Suprapubic skin (tissue), 4 donors: ENCODE measurements around the gene LRAT. TPM values are rescaled to one million over a fixed set of nuclear protein-coding genes. Genes with fewer than 3 reads are reported as not detected.
"Not testable (repeated sequence)": the region's sequence is repeated elsewhere in the genome, so short reads cannot be mapped to it uniquely, and the experiment has no call there.

ENCODE experiments used
- DNase-seq, 2 donors: peaks; one replicate each; pipeline ENCODE4 v3.0.0-alpha.2; 2019; ENCODE audit warnings: low spot score in 2 of 2
- H3K27ac ChIP-seq: fragments of 200-600 bp; sonication (generic); one replicate; pipeline ENCODE4 v1.5.1; 2019
- H3K27me3 ChIP-seq: fragments of 200-600 bp; sonication (generic); one replicate; pipeline ENCODE4 v1.5.1; 2019
- H3K36me3 ChIP-seq: fragments of 200-600 bp; sonication (generic); one replicate; pipeline ENCODE4 v1.5.1; 2019
- H3K4me1 ChIP-seq: fragments of 200-600 bp; sonication (generic); one replicate; pipeline ENCODE4 v1.5.1; 2019
- H3K4me3 ChIP-seq: fragments of 200-600 bp; sonication (generic); one replicate; pipeline ENCODE4 v1.5.1; 2019; ENCODE audit warnings: mild to moderate bottlenecking
- H3K9me3 ChIP-seq: fragments of 200-600 bp; sonication (generic); one replicate; pipeline ENCODE4 v1.5.1; 2019
- CTCF ChIP-seq, 2 donors: fragments of 200-600 bp in 1 of 2; fragments of 450-650 bp in 1 of 2; sonication (generic) in 1 of 2; IDR thresholded peaks; one replicate each; pipeline ENCODE4 v1.5.1; 2016 to 2019; ENCODE audit warnings: antibody characterized with exemption in 2 of 2, mild to moderate bottlenecking in 1 of 2, moderate library complexity in 1 of 2
- EP300 ChIP-seq: sonication (generic); formaldehyde crosslinking; IDR thresholded peaks from one replicate; pipeline ENCODE4 v1.6.1; 2017; ENCODE audit warnings: antibody characterized with exemption
- POLR2A ChIP-seq, 2 donors: fragments of 450-650 bp; IDR thresholded peaks; one replicate each; pipeline ENCODE4 v1.6.1; 2017; ENCODE audit warnings: antibody characterized with exemption in 2 of 2, mild to moderate bottlenecking in 2 of 2, moderate library complexity in 2 of 2
- POLR2AphosphoS5 ChIP-seq, 3 donors: sonication (generic); formaldehyde crosslinking; IDR thresholded peaks; one replicate each; pipeline ENCODE4 v1.6.1; 2017; ENCODE audit warnings: antibody characterized with exemption in 3 of 3
- WGBS: methylation state at CpG from one replicate; pipeline ENCODE4 v1.1.5; 2018; 5-methylcytosine and 5-hydroxymethylcytosine counted together
- total RNA-seq, 4 donors: library from RNA; depleted of rRNA; stranded (reverse); fragments of >200 nt; gene quantifications; one replicate each; pipeline ENCODE4 v1.1.0, GENCODE V29; 2016

LRAT gene
- total RNA-seq, 4 donors from 2014 or later = 0.11 to 1.2 (median 0.60) TPM

GRCh38 chr4:154719087-154719486 lies 24.7 kb upstream of the LRAT start:
- TF ChIP-seq POLR2AphosphoS5 (IDR thresholded peaks at IDR 0.05) (no peak), EP300 (no peak), POLR2A (IDR thresholded peaks at IDR 0.05) (no peak), CTCF (IDR thresholded peaks at IDR 0.05) (no peak)

GRCh38 chr4:154720123-154720522 lies 23.7 kb upstream of the LRAT start:
- TF ChIP-seq CTCF (IDR thresholded peaks at IDR 0.05) (no peak), POLR2AphosphoS5 (IDR thresholded peaks at IDR 0.05) (no peak), EP300 (no peak), POLR2A (IDR thresholded peaks at IDR 0.05) (no peak)
- H3K4me1 ChIP-seq = no peaks in the 10 kb centered on the region
- no peak overlapping the region for H3K27ac ChIP-seq
- WGBS = 65% methylated on average over 2 of the region's 2 CpGs
- no peaks in the 10 kb centered on the region for H3K36me3 ChIP-seq
- H3K9me3 ChIP-seq = no peaks in the 10 kb centered on the region
- DNase-seq = no peak
- no peak overlapping the region for H3K4me3 ChIP-seq
- no peaks in the 10 kb centered on the region for H3K27me3 ChIP-seq

More at GRCh38 chr4:154719087-154719486, 24.7 kb upstream of the LRAT start:
- WGBS = 68% methylated on average over 4 of the region's 4 CpGs
- no peak overlapping the region for H3K27ac ChIP-seq
- no peaks in the 10 kb centered on the region for H3K4me1 ChIP-seq
- no peaks in the 10 kb centered on the region for H3K36me3 ChIP-seq
- no peak for DNase-seq
- H3K27me3 ChIP-seq = no peaks in the 10 kb centered on the region
- no peaks in the 10 kb centered on the region for H3K9me3 ChIP-seq
- H3K4me3 ChIP-seq = no peak overlapping the region

- no peaks in the 10 kb centered on the region for H3K27me3 ChIP-seq
- H3K36me3 ChIP-seq = no peaks in the 10 kb centered on the region
- 67% methylated on average over 3 of the region's 3 CpGs for WGBS
- no peak overlapping the region for H3K27ac ChIP-seq
- no peaks in the 10 kb centered on the region for H3K4me1 ChIP-seq
- DNase-seq = no peak
- H3K9me3 ChIP-seq = no peaks in the 10 kb centered on the region
- H3K4me3 ChIP-seq = no peak overlapping the region
- TF ChIP-seq CTCF (IDR thresholded peaks at IDR 0.05) = no peak
- no peak for TF ChIP-seq POLR2AphosphoS5 (IDR thresholded peaks at IDR 0.05)
- TF ChIP-seq EP300 = no peak
- no peak for TF ChIP-seq POLR2A (IDR thresholded peaks at IDR 0.05)
Observed at GRCh38 chr4:154720618-154721267, 23.1 kb upstream of the LRAT start.

DNA sequence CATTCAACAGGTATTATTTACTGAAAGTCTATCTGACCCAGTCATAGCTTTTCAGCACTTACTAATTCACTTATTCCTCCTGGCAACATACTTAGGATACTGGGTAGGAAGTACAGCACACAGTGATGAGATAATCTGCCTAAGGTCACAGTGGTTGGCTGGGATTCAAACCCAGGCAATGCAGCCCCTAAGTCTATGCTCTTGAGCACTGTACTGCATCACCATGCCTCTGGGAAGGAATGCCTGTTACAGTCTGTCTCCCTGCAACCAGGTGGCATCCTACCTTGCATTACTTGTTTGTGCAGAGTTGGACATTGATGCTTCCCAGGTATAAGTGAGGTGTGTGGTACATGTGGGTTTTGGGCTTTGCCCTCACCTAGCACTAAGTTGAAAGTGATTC lies 21.5 kb upstream of the LRAT start:
- no peaks in the 10 kb centered on the region for H3K9me3 ChIP-seq
- no peaks in the 10 kb centered on the region for H3K36me3 ChIP-seq
- no peak for DNase-seq
- no peak overlapping the region for H3K4me3 ChIP-seq
- no peak for TF ChIP-seq POLR2AphosphoS5 (IDR thresholded peaks at IDR 0.05)
- no peak for TF ChIP-seq EP300
- no peak for TF ChIP-seq POLR2A (IDR thresholded peaks at IDR 0.05)
- no peaks in the 10 kb centered on the region for H3K27me3 ChIP-seq
- H3K27ac ChIP-seq = no peak overlapping the region
- no peaks in the 10 kb centered on the region for H3K4me1 ChIP-seq

DNA sequence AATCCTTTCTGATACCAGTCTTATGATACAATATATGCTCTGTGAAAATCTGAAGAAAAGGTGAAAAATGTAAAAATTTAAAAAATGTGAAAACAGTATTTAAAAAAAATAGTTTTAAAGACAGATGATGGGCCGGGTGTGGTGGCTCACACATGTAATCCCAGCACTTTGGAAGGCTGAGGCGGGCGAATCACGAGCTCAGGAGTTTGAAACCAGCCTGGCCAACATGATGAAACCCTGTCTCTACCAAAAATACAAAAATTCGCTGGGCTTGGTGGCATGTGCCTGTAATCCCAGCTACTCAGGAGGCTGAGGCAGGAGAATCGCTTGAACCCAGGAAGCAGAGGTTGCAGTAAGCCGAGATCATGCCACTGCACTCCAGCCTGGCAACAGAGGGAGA lies 20.2 kb upstream of the LRAT start:
- H3K36me3 ChIP-seq, H3K27ac ChIP-seq: not testable (repeated sequence)
- WGBS = 82% methylated on average over 7 of the region's 7 CpGs

GRCh38 chr4:154727540-154727939 lies 16.3 kb upstream of the LRAT start:
- Histone ChIP-seq H3K4me3 (no peak overlapping the region), H3K27me3 (no peaks in the 10 kb centered on the region), H3K9me3 (no peaks in the 10 kb centered on the region), H3K27ac (no peak overlapping the region), H3K36me3 (no peaks in the 10 kb centered on the region), H3K4me1 (no peaks in the 10 kb centered on the region)
- TF ChIP-seq EP300 = no peak
- no peak for TF ChIP-seq CTCF (IDR thresholded peaks at IDR 0.05)
- TF ChIP-seq POLR2AphosphoS5 (IDR thresholded peaks at IDR 0.05) = no peak
- no peak for TF ChIP-seq POLR2A (IDR thresholded peaks at IDR 0.05)
- WGBS = 44% methylated on average over 1 of the region's 1 CpG
- DNase-seq = no peak

More for the DNA sequence above, 20.2 kb upstream of the LRAT start:
- H3K27me3 ChIP-seq, H3K4me1 ChIP-seq, H3K4me3 ChIP-seq, DNase-seq, H3K9me3 ChIP-seq: not testable (repeated sequence)
